Mucosa of rectum (tissue), 2 donors: Measurements from ENCODE around the gene MS4A14.

Experiments used
- H3K27ac ChIP-seq, 2 donors: one replicate each; pipeline ENCODE4 v1.7.0; 2013; ENCODE audit warnings: inconsistent platforms in 2 of 2, low read depth in 2 of 2, low read length in 2 of 2
- H3K27me3 ChIP-seq, 2 donors: one replicate each; pipeline ENCODE4 v1.7.0; 2013; ENCODE audit warnings: low read length in 2 of 2; ENCODE audit not compliant: control insufficient read depth in 2 of 2, insufficient read depth in 2 of 2
- H3K36me3 ChIP-seq, 2 donors: one replicate each; pipeline ENCODE4 v1.7.0; 2013; ENCODE audit warnings: low read length in 2 of 2; ENCODE audit not compliant: control insufficient read depth in 2 of 2, insufficient read depth in 2 of 2
- H3K4me1 ChIP-seq, 2 donors: one replicate each; pipeline ENCODE4 v1.7.0; 2013; ENCODE audit warnings: low read length in 2 of 2, mild to moderate bottlenecking in 1 of 2; ENCODE audit not compliant: control insufficient read depth in 2 of 2, insufficient read depth in 2 of 2
- H3K4me3 ChIP-seq, 2 donors: one replicate each; pipeline ENCODE4 v1.7.0; 2013; ENCODE audit warnings: low read length in 2 of 2
- H3K9ac ChIP-seq, 2 donors: one replicate each; pipeline ENCODE4 v1.7.0; 2013; ENCODE audit warnings: low read length in 2 of 2, low read depth in 1 of 2, mild to moderate bottlenecking in 1 of 2
- H3K9me3 ChIP-seq, 2 donors: one replicate each; pipeline ENCODE4 v1.7.0; 2013; ENCODE audit warnings: low read length in 2 of 2; ENCODE audit not compliant: control insufficient read depth in 2 of 2
- donor health status: healthy.
- donor health status: Normal muscosa, but diverticular disease.

MS4A14 gene

DNA sequence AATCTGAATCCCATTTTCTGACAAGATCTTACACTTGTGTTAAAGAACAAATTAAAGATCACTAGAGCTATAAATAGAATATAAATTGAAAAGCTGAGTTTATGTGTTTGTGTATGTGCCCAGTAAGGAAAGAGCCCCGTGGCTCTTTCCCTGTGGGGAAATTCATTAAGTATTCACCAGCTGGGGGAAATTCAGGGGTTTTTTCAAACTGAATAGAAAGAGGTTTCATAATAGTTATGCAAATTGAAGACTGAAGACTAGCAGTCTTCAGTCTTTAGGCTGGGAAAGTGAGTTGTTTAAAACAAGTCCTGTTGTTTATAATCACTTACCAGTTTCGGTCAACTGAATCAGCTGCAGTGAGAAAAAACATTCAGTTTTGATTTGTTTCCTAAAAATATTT is 29.2 kb upstream of the MS4A14 start:
- Histone ChIP-seq H3K4me1 (peaks cover 0 to 6% of the 10 kb centered on the region in 2 donors), H3K36me3 (no peaks in the 10 kb centered on the region), H3K9ac (no peak overlapping the region), H3K27me3 (no peaks in the 10 kb centered on the region), H3K4me3 (no peak overlapping the region), H3K27ac (no peak overlapping the region), H3K9me3 (no peaks in the 10 kb centered on the region)

DNA sequence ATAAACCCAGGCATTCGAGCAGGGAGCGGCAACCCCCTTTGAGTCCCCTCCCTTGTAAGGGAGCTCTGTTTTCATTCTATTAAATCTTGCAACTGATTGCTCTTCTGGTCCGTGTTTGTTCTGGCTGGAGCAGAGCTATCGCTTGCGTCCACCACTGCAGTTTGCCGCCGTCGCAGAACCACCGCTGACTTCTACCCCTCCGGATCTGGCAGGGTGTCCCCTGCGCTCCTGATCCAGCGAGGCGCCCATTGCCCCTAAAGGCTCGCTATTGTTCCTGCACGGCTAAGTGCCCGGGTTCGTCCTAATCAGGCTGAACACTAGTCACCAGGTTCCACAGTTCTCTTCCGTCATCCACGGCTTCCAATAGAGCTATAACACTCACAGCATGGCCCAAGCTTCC is 28.4 kb upstream of the MS4A14 start:
- no peak overlapping the region for H3K4me3 ChIP-seq
- H3K9ac ChIP-seq: no peak overlapping the region
- H3K36me3 ChIP-seq: no peaks in the 10 kb centered on the region
- no peak overlapping the region for H3K27ac ChIP-seq
- H3K4me1 ChIP-seq: peaks cover 0 to 6% of the 10 kb centered on the region in 2 donors
- H3K9me3 ChIP-seq: no peaks in the 10 kb centered on the region
- no peaks in the 10 kb centered on the region for H3K27me3 ChIP-seq

DNA sequence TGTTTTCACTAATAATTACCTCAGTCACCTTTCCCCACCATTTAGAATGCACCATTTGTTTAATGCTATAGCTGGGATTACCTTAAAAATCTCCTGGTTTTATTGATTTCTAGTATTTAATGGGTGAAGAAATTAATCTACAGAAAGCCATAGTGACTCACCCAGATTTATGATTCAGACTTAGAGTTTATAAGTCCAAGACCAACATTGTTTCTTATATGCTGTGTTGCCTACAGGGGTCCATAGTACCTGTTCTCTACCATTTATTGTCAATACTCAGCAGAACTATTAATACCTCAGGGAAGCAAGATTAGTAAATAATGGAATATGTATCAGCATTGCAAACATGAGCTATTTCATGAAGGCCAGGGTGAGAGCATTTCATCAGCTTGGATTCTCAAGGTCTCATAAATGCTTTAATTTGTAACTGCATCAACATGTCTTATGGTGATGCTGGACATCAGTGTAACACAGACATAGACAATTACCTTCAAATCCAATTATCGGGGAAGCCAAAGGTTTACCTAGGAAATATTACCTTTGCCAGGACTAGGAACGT is 25.9 kb upstream of the MS4A14 start:
- no peaks in the 10 kb centered on the region for H3K36me3 ChIP-seq
- H3K27ac ChIP-seq: peak overlapping the region; percentile 11 to 38
- no peaks in the 10 kb centered on the region for H3K9me3 ChIP-seq
- no peak overlapping the region for H3K9ac ChIP-seq
- peaks cover 0 to 6% of the 10 kb centered on the region in 2 donors for H3K4me1 ChIP-seq
- no peak overlapping the region for H3K4me3 ChIP-seq
- no peaks in the 10 kb centered on the region for H3K27me3 ChIP-seq

DNA sequence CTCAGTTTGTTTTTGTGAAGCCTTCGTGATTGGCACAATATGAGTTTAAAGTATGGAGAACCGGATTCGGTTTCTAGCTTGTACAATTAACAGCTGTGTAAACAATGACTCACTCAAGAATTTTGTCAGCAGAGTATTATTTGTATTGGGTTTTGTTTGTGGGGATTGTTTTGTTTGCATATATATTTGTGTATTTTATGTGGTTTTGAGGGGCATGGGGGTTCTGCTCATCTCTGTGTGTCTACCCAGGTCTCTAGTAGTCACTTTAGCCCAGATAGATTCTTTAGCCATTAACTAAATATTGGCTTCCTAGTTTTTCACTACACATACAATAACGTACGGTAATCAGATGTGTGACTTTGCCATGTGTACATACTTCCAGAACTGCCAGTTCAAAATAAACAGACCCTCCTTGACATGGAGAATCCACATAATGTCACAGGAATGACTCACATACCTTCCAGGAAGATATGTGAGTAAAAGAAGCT is 25.4 kb upstream of the MS4A14 start:
- Histone ChIP-seq H3K4me1 (peaks cover 0 to 6% of the 10 kb centered on the region in 2 donors), H3K4me3 (no peak overlapping the region), H3K9ac (no peak overlapping the region), H3K9me3 (no peaks in the 10 kb centered on the region), H3K27me3 (no peaks in the 10 kb centered on the region), H3K36me3 (no peaks in the 10 kb centered on the region), H3K27ac (peak overlapping the region; percentile 5 to 11)

DNA sequence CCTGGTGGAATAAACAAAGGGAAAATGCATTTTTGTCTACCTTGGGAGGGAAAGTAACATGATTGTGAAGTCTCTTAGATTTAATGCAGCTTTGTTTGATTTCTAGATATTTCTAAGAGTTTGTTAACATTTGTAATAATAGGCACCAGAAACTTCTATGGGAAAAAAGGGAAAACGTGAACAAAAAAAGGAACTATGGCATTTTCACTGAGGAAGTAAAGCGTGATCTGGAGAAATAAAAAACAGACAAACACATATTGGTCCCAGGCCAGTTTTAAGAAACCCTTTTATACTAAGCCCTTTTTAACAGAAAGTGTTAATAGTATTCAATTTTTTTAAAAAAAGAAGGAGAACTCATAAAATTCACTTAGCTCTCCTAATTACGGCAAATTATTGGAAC is 24.9 kb upstream of the MS4A14 start:
- Histone ChIP-seq H3K9me3 (no peaks in the 10 kb centered on the region), H3K4me1 (peaks cover 0 to 6% of the 10 kb centered on the region in 2 donors), H3K27ac (peak overlapping the region in 1 of 2 donors; percentile 19)

DNA sequence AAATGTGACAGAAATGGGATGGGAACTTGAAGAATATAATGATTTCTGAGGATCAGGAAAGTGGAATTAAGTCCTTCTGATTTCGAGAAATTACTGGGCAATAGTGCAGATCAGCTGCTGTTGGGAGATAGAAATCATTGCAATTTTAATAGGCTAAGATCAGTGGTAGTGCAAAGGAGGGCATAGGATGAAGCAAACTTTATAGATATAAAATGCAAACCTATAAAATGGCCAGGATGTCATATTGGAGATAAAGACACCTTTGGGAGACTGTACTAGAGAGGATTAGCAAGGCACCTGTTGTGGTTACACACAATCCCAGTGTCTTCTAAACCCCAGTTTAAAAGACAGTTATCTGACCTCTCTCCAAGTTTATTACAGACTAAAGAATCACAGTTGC is 24.4 kb upstream of the MS4A14 start:
- Histone ChIP-seq H3K27me3 (no peaks in the 10 kb centered on the region), H3K4me3 (no peak overlapping the region), H3K9ac (no peak overlapping the region), H3K4me1 (peaks cover 0 to 6% of the 10 kb centered on the region in 2 donors), H3K27ac (peak overlapping the region in 1 of 2 donors; percentile 19), H3K9me3 (no peaks in the 10 kb centered on the region), H3K36me3 (no peaks in the 10 kb centered on the region)

More for the DNA sequence above, 24.9 kb upstream of the MS4A14 start:
- Histone ChIP-seq H3K9ac (no peak overlapping the region), H3K27me3 (no peaks in the 10 kb centered on the region), H3K4me3 (no peak overlapping the region), H3K36me3 (no peaks in the 10 kb centered on the region)

DNA sequence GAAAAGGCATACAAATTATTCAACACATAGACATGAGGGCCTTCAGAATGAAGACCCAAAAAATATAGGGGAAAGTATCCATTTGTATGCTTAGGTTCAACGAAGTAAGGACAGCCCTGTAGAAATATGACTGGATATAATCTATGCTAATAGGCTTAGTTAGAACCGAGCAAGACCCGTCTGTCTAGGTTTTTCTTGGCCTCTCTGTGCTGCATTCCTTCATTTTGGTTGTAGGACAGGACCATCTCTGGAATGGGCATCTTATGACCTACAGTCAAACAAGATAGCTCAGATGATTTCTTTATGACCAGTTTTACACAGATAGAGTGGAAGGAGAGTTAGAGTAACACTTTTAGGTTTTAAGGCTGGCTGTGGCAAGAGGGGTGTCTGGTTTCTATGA is 23.5 kb upstream of the MS4A14 start:
- Histone ChIP-seq H3K4me1 (peaks cover 0 to 6% of the 10 kb centered on the region in 2 donors), H3K36me3 (no peaks in the 10 kb centered on the region), H3K9ac (no peak overlapping the region), H3K9me3 (no peaks in the 10 kb centered on the region), H3K27me3 (peaks cover 0 to 2% of the 10 kb centered on the region in 2 donors), H3K27ac (no peak overlapping the region), H3K4me3 (no peak overlapping the region)

DNA sequence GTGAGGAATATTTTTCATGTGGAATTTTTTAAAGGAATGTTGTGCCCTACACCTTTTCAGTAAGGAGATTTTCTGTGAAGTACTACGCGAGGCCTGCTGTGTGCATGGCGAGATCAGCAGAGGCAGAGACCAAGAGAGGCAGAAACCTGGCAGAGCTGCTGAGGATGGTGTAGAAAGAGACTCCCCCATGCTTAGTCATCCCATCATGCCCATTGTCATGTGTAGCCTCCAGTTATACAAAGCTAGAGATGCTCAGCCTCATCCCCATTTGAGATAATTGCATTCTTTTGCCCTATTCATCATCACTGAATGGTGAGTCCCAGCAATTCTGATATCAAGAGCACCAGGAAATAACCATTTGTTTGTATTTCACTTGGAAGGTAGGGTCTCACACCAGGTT is 20.9 kb upstream of the MS4A14 start:
- Histone ChIP-seq H3K4me3 (no peak overlapping the region), H3K36me3 (no peaks in the 10 kb centered on the region), H3K9ac (no peak overlapping the region), H3K9me3 (no peaks in the 10 kb centered on the region), H3K4me1 (peaks cover 0 to 5% of the 10 kb centered on the region in 2 donors), H3K27me3 (peaks cover 0 to 3% of the 10 kb centered on the region in 2 donors), H3K27ac (no peak overlapping the region)

DNA sequence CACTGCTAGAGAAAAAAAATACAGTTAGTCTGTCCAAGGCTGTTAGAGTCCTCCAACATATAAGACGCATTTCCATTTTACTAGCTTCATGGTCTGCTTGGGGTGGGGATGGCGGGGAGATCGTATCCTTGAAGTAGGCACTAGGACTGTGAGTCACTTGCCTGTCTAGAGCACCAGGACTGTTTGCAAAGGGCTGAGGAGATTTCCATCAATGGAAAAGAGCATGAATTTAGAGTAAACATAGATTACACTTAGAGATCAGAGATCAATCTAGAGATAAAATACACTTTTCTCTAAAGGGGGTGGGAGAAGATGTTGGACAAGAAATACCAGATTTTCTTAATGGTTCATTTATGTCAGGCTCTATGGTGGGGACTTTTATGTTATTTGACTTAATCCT is 19.7 kb upstream of the MS4A14 start:
- Histone ChIP-seq H3K27me3 (peaks cover 0 to 3% of the 10 kb centered on the region in 2 donors), H3K27ac (no peak overlapping the region), H3K4me1 (no peaks in the 10 kb centered on the region), H3K4me3 (no peak overlapping the region), H3K9ac (no peak overlapping the region), H3K36me3 (no peaks in the 10 kb centered on the region), H3K9me3 (no peaks in the 10 kb centered on the region)

DNA sequence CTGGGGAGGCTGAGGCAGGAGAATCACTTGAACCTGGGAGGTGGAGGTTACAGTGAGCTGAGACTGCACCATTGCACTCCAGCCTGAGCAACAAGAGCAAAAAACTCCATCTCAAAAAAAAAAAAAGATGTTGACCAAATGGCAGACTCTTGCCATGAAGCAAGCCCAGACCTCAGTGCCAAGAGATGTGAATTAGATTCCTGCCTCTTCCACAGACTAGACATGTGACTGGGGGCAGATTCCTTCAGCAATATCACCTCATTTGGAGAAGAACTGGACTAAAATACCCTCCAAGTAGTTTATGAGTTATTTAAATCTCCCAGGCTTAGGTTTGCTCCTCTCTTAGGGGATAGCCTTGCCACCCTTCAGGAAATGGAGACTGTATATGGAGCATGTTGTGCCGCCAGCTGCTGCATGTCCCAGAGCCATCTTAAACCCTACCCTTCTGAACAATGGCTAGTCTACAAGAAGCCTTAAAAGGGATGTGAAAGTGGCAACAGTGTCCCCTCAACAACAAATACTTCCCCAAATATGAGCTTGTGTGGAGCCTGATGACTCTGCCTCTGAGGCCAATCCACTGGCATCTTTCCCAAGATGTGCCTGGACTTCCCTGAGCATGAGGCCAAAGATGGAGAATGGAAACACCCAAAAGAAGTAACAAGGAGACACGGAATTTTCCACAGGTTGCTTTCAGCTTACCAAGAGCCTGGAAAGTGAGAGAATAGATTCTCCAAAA is 18.7 kb upstream of the MS4A14 start:
- H3K27me3 ChIP-seq: peaks cover 0 to 3% of the 10 kb centered on the region in 2 donors
- H3K36me3 ChIP-seq: no peaks in the 10 kb centered on the region
- no peak overlapping the region for H3K9ac ChIP-seq
- H3K4me1 ChIP-seq: no peaks in the 10 kb centered on the region
- H3K9me3 ChIP-seq: no peaks in the 10 kb centered on the region
- peak overlapping the region; percentile 11 to 41 for H3K27ac ChIP-seq
- no peak overlapping the region for H3K4me3 ChIP-seq
